B cell (primary cell): ENCODE data around the gene EEF1A2. TPM values are rescaled to one million over a fixed set of nuclear protein-coding genes. Genes with fewer than 3 reads are reported as not detected.

Source experiments
- ATAC-seq: fragments of 200-7000 bp; cut with Tn5 transposase; one replicate; pipeline ENCODE4 v1.10.0; 2021; ENCODE audit warnings: low read depth, mild to moderate bottlenecking, moderate number of reproducible peaks, moderate library complexity
- CTCF ChIA-PET: fragments of 350-600 bp; sonication (Branson Sonifier 250); formaldehyde crosslinking; loops from one replicate; lab custom pipeline; 2021; ENCODE audit warnings: antibody characterized with exemption, inconsistent platforms; lab: Charles Lee
- POLR2A ChIA-PET: fragments of 350-600 bp; sonication (Branson Sonifier 250); formaldehyde crosslinking; loops from one replicate; lab custom pipeline; 2021; ENCODE audit warnings: antibody characterized with exemption; lab: Charles Lee
- DNase-seq: peaks from one replicate; pipeline ENCODE4 v3.0.0; 2013
- H2AFZ ChIP-seq: 2 replicates; pipeline ENCODE4 v1.6.1; 2012; ENCODE audit warnings: mild to moderate bottlenecking, low read depth, low read length; ENCODE audit not compliant: insufficient read depth, poor library complexity, severe bottlenecking
- H3K27ac ChIP-seq, 2 donors: 1 replicate in 1 of 2; 2 replicates in 1 of 2; pipeline ENCODE4 v1.5.1; 2012 to 2013; ENCODE audit warnings: low read length in 2 of 2, mild to moderate bottlenecking in 2 of 2, moderate library complexity in 1 of 2
- H3K27me3 ChIP-seq, 4 experiments: fragments of 200-600 bp in 1 of 4; sonication (generic) in 1 of 4; replicated peaks in 1 of 4; 1 replicate in 2 of 4; 2 replicates in 2 of 4; pipeline versions ENCODE4 v1.6.1 to v1.7.0; 2013 to 2016; ENCODE audit warnings: low read length in 3 of 4, mild to moderate bottlenecking in 2 of 4, mixed read lengths in 1 of 4, moderate library complexity in 1 of 4; ENCODE audit not compliant: insufficient read depth in 4 of 4, control insufficient read depth in 3 of 4; ENCODE audit errors: control extremely low read depth in 1 of 4
- H3K36me3 ChIP-seq, 2 experiments: replicated peaks in 1 of 2; 1 replicate in 1 of 2; 2 replicates in 1 of 2; pipeline versions ENCODE4 v1.6.1 to v1.7.1; 2013; ENCODE audit warnings: low read length in 1 of 2; ENCODE audit not compliant: insufficient read depth in 2 of 2, control insufficient read depth in 1 of 2; ENCODE audit errors: control extremely low read depth in 1 of 2, extremely low read depth in 1 of 2
- H3K4me1 ChIP-seq, 2 donors: fragments of 200-600 bp in 1 of 2; sonication (generic) in 1 of 2; 1 replicate in 1 of 2; 2 replicates in 1 of 2; pipeline versions ENCODE4 v1.5.1 to v1.6.1; 2013 to 2017; ENCODE audit warnings: low read length in 2 of 2; ENCODE audit not compliant: control insufficient read depth in 2 of 2, insufficient read depth in 2 of 2
- H3K4me2 ChIP-seq: replicated peaks from 2 replicates; pipeline ENCODE3; 2012; ENCODE audit warnings: mild to moderate bottlenecking, low read depth, low read length; ENCODE audit not compliant: poor library complexity, severe bottlenecking
- H3K4me3 ChIP-seq, 5 experiments: fragments of 200-600 bp in 1 of 5; sonication (generic) in 1 of 5; 1 replicate in 3 of 5; 2 replicates in 2 of 5; pipeline versions ENCODE4 v1.5.1 to v1.7.0; 2011 to 2016; ENCODE audit warnings: low read length in 4 of 5, mild to moderate bottlenecking in 4 of 5, low read depth in 2 of 5, control low read depth in 1 of 5, moderate library complexity in 1 of 5; ENCODE audit not compliant: insufficient read depth in 1 of 5; ENCODE audit errors: control extremely low read depth in 1 of 5, extremely low read depth in 1 of 5
- H3K79me2 ChIP-seq: fragments of 200-600 bp; sonication (generic); one replicate; pipeline ENCODE4 v1.6.0; 2016; ENCODE audit warnings: low read length; ENCODE audit not compliant: control insufficient read depth, insufficient read depth
- H3K9ac ChIP-seq: fragments of 200-600 bp; sonication (generic); 2 replicates; pipeline ENCODE4 v1.6.1; 2017; ENCODE audit warnings: mild to moderate bottlenecking, low read length, moderate library complexity
- H3K9me3 ChIP-seq, 3 donors: one replicate each; pipeline versions ENCODE4 v1.6.1 to v1.7.1; 2013; ENCODE audit warnings: low read length in 2 of 3; ENCODE audit not compliant: control insufficient read depth in 2 of 3, insufficient read depth in 1 of 3; ENCODE audit errors: control extremely low read depth in 1 of 3
- H4K20me1 ChIP-seq: 2 replicates; pipeline ENCODE4 v1.6.0; 2012; ENCODE audit warnings: mild to moderate bottlenecking, low read length; ENCODE audit not compliant: insufficient read depth, control insufficient read depth, poor library complexity, severe bottlenecking
- H3K27ac Mint-ChIP-seq: one replicate; pipeline ENCODE4 v1.8.0; 2021; ENCODE audit warnings: mixed read lengths
- H3K27me3 Mint-ChIP-seq: one replicate; pipeline ENCODE4 v1.8.0; 2021; ENCODE audit warnings: mixed read lengths
- H3K4me1 Mint-ChIP-seq: one replicate; pipeline ENCODE4 v1.8.0; 2021; ENCODE audit warnings: mixed read lengths
- H3K4me3 Mint-ChIP-seq: one replicate; pipeline ENCODE4 v1.8.0; 2021; ENCODE audit warnings: mixed read lengths
- H3K9me3 Mint-ChIP-seq: one replicate; pipeline ENCODE4 v1.8.0; 2022; ENCODE audit warnings: mixed read lengths; ENCODE audit not compliant: insufficient read depth
- CTCF ChIP-seq: fragments of 200-600 bp; IDR thresholded peaks from one replicate; pipeline ENCODE4 v1.8.0; 2022; ENCODE audit warnings: antibody characterized with exemption, mild to moderate bottlenecking
- EZH2 ChIP-seq: IDR thresholded peaks from 2 replicates; pipeline ENCODE4 v1.6.1; 2012; ENCODE audit warnings: borderline replicate concordance, low read depth, mild to moderate bottlenecking, moderate library complexity, low read length; ENCODE audit not compliant: insufficient read depth, poor library complexity, severe bottlenecking
- WGBS: methylation state at CpG from one replicate; pipeline ENCODE4 v1.1.5; 2013; ENCODE audit warnings: missing lambda C conversion rate; ENCODE audit not compliant: insufficient coverage; 5-methylcytosine and 5-hydroxymethylcytosine counted together
- intact Hi-C: fragments of 100-400 bp; cut with micrococcal nuclease; formaldehyde crosslinking; loops from one replicate; pipeline ENCODE4 v1.10.0; 2022
- polyA plus RNA-seq: library from polyadenylated mRNA; depleted of rRNA; stranded (reverse); fragments of >200 nt; gene quantifications from 2 replicates; pipeline ENCODE4 v1.2.3, GENCODE V29; 2012
- total RNA-seq, 2 donors: library from RNA; stranded (reverse); fragments of 120-200 nt in 1 of 2; gene quantifications; 1 replicate in 1 of 2; 2 replicates in 1 of 2; pipeline versions ENCODE4 v1.2.3 to v1.2.4, GENCODE V29; 2013 to 2022

Gene EEF1A2
- total and polyA plus RNA-seq, 2 donors (not counting 1 experiment from before 2014, with no cell fraction given): 2.2 to 2.9 TPM

GRCh38 chr20:63508072-63508768, 9.3 kb upstream of the EEF1A2 start:
- no peak overlapping the region for H3K27ac ChIP-seq
- no peak overlapping the region for H3K4me2 ChIP-seq
- H3K4me1 ChIP-seq: no peaks in the 10 kb centered on the region
- H3K36me3 ChIP-seq: no peaks in the 10 kb centered on the region
- ChIA-PET CTCF (interaction anchor here (1.5 kb wide), 1 partner anchor 12 kb away, joined by 6 read pairs; no protein-coding TSS in a partner anchor), POLR2A (no interaction called here)
- 76% methylated on average over 26 of the region's 33 CpGs for WGBS
- Mint-ChIP-seq H3K27me3 (peaks cover 52% of the 10 kb centered on the region), H3K27ac (no peak overlapping the region), H3K4me3 (no peak overlapping the region), H3K9me3 (peaks cover 2% of the 10 kb centered on the region), H3K4me1 (no peaks in the 10 kb centered on the region)
- H2AFZ ChIP-seq: no peak overlapping the region
- intact Hi-C loops: no loop called here
- DNase-seq: no peak
- no peak overlapping the region for H3K9ac ChIP-seq
- peaks cover 0 to 26% (median 0%) of the 10 kb centered on the region in 3 donors for H3K9me3 ChIP-seq
- no peak overlapping the region for H3K4me3 ChIP-seq
- no peaks in the 10 kb centered on the region for H3K79me2 ChIP-seq
- TF ChIP-seq CTCF (no peak), EZH2 (no peak)
- H4K20me1 ChIP-seq: no peaks in the 10 kb centered on the region
- H3K27me3 ChIP-seq: peaks cover 0 to 19% (median 4%) of the 10 kb centered on the region in 4 experiments
- no peak for ATAC-seq

GRCh38 chr20:63507083-63507743, 8.3 kb upstream of the EEF1A2 start:
- H3K4me1 Mint-ChIP-seq: no peaks in the 10 kb centered on the region
- whole genome bisulfite sequencing: 92% methylated on average over 25 of the region's 30 CpGs
- no peaks in the 10 kb centered on the region for H3K36me3 ChIP-seq
- H3K4me2 ChIP-seq: no peak overlapping the region
- no peaks in the 10 kb centered on the region for H3K4me1 ChIP-seq
- ChIA-PET POLR2A (no interaction called here), CTCF (interaction anchor here (0.7 to 1.5 kb wide), 2 partner anchors 11 to 52 kb away, joined by 3 to 6 read pairs; no protein-coding TSS in a partner anchor)
- no peak overlapping the region for H3K4me3 ChIP-seq
- H3K4me3 Mint-ChIP-seq: no peak overlapping the region
- no peak overlapping the region for H3K27ac Mint-ChIP-seq
- H3K27me3 Mint-ChIP-seq: peaks cover 45% of the 10 kb centered on the region
- no peaks in the 10 kb centered on the region for H4K20me1 ChIP-seq
- H3K9me3 Mint-ChIP-seq: peaks cover 2% of the 10 kb centered on the region
- H3K9me3 ChIP-seq: peaks cover 0 to 26% (median 0%) of the 10 kb centered on the region in 3 donors
- no peak overlapping the region for H3K9ac ChIP-seq
- no peak for ATAC-seq
- H2AFZ ChIP-seq: no peak overlapping the region
- no peak for TF ChIP-seq EZH2
- TF ChIP-seq CTCF: no peak
- no peak overlapping the region for H3K27ac ChIP-seq
- H3K27me3 ChIP-seq: peaks cover 0 to 22% (median under 1%) of the 10 kb centered on the region in 4 experiments
- DNase-seq: no peak
- intact Hi-C loops: no loop called here
- no peaks in the 10 kb centered on the region for H3K79me2 ChIP-seq
